Brain microvascular endothelial cell (primary cell): Measurements from ENCODE around the gene MGST1.
A peak's percentile ranks its signal among the peaks of the same experiment; 100 is the strongest.
"Not testable (repeated sequence)": the region's sequence is repeated elsewhere in the genome, so short reads cannot be mapped to it uniquely, and the experiment has no call there.

ENCODE experiments used
- DNase-seq: peaks from one replicate; pipeline ENCODE4 v3.0.0-alpha.2; 2020
- H3K27ac ChIP-seq: fragments of 250-450 bp; sonication (Bioruptor Pico); 2 replicates; pipeline ENCODE4 v1.5.1; 2020; ENCODE audit warnings: mild to moderate bottlenecking, moderate library complexity
- H3K27me3 ChIP-seq: fragments of 250-450 bp; sonication (Bioruptor Pico); replicated peaks from 2 replicates; pipeline ENCODE4 v1.5.1; 2020; ENCODE audit warnings: mild to moderate bottlenecking
- H3K36me3 ChIP-seq: fragments of 250-450 bp; sonication (Bioruptor Pico); replicated peaks from 2 replicates; pipeline ENCODE4 v1.5.1; 2020; ENCODE audit warnings: mild to moderate bottlenecking
- H3K4me3 ChIP-seq: 2 replicates; pipeline ENCODE4 v1.5.1; 2011; ENCODE audit warnings: low read depth, mild to moderate bottlenecking, control low read depth, low read length, moderate library complexity
- in situ Hi-C: cut with HindIII; loops from 2 replicates; pipeline ENCODE4 v1.10.0; 2017; ENCODE audit warnings: low sequenced_read_pairs, low pct_ligation_motif_present
- TF ChIP-seq, protein P1 (sequence below): IDR thresholded peaks from 2 replicates; pipeline ENCODE4 v1.5.1; 2011; ENCODE audit warnings: low read depth, mild to moderate bottlenecking, moderate library complexity, low read length, control low read depth, inconsistent platforms; ENCODE audit errors: missing control alignments

The MGST1 gene

DNA sequence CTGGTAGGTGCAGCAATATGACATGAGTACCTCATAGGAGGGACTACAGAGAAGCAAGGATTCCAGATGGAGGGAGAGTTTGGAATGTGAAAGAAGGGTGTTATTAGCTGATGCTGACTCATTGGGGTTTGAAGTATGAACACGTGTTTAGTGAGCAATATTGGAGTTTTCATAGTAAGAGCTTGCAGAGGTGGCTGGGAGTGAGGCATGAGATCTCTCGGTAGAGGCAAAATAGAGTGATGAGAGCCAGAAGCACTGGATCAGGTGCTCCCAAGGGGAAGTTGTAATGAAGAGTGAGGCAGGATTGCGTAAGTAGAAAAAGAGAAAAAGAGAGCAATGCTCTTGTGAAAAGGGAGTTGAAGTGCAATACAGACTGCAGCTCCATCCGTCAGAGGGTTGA lies 42.1 kb downstream of the MGST1 start:
- Histone ChIP-seq H3K27ac (no peak overlapping the region), H3K27me3 (no peaks in the 10 kb centered on the region), H3K4me3 (no peak overlapping the region), H3K36me3 (no peaks in the 10 kb centered on the region)
- peak; percentile 56 for DNase-seq
- TF ChIP-seq, protein P1, sequence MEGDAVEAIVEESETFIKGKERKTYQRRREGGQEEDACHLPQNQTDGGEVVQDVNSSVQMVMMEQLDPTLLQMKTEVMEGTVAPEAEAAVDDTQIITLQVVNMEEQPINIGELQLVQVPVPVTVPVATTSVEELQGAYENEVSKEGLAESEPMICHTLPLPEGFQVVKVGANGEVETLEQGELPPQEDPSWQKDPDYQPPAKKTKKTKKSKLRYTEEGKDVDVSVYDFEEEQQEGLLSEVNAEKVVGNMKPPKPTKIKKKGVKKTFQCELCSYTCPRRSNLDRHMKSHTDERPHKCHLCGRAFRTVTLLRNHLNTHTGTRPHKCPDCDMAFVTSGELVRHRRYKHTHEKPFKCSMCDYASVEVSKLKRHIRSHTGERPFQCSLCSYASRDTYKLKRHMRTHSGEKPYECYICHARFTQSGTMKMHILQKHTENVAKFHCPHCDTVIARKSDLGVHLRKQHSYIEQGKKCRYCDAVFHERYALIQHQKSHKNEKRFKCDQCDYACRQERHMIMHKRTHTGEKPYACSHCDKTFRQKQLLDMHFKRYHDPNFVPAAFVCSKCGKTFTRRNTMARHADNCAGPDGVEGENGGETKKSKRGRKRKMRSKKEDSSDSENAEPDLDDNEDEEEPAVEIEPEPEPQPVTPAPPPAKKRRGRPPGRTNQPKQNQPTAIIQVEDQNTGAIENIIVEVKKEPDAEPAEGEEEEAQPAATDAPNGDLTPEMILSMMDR: no peak
- in situ Hi-C loops: no loop called here

DNA sequence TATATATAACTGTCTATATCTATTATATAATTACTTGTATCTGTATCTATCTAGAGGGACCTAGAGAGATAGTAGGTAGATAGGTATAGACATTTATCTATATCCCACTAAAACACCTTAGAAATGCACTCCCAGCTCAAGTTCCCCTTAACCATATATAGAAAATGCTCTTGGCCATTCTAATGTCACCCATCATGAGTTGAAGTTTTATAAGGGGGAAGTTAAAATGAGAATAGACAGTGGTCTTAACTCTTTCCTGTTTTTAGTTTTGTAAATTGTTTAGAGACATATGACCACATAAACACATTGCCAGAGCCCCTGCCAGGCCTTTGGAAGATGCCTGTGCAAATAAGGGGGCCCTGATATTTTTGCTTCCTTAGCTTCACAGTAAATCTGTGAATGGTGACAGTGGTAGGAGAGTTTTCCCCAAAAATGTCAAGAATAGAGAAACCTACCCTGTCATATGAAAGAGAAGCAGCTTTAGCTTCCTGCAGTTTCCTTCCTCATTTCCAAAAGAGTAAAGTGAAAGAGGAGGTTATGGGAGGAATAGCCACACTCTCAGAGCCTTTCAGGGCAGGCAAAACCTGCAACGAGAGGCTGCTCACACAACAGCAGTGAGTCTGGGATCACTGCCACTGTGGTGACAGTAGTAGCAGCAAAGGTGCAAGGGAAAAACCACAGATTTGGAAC lies 45.5 kb downstream of the MGST1 start:
- in situ Hi-C loops: no loop called here
- TF ChIP-seq, protein P1: no peak
- no peak overlapping the region for H3K4me3 ChIP-seq
- H3K27ac ChIP-seq: no peak overlapping the region
- no peaks in the 10 kb centered on the region for H3K27me3 ChIP-seq
- no peak for DNase-seq
- no peaks in the 10 kb centered on the region for H3K36me3 ChIP-seq

DNA sequence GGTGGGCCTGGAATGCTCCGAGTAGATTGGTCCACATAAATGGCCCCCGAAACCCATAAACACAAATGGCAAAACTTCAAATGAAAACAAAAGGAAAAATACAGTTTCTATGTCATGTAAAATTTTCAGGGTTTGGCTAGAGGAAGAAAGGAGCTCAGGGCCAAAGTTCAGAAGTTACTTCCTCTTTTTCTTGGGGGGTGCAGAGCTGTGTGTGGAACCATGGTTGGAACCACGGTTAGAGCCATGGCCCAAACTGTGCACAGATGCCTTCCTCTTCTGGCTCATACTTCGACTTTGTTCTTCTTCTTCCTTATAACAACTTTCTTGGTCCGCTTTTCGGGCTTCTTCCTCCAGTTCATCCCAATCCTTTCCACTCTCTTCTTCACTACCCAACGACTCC lies 51.7 kb downstream of the MGST1 start:
- in situ Hi-C loops: no loop called here
- H3K27me3 ChIP-seq: no peaks in the 10 kb centered on the region
- H3K4me3 ChIP-seq: no peak overlapping the region
- no peaks in the 10 kb centered on the region for H3K36me3 ChIP-seq
- DNase-seq: no peak
- H3K27ac ChIP-seq: no peak overlapping the region
- TF ChIP-seq, protein P1: no peak

DNA sequence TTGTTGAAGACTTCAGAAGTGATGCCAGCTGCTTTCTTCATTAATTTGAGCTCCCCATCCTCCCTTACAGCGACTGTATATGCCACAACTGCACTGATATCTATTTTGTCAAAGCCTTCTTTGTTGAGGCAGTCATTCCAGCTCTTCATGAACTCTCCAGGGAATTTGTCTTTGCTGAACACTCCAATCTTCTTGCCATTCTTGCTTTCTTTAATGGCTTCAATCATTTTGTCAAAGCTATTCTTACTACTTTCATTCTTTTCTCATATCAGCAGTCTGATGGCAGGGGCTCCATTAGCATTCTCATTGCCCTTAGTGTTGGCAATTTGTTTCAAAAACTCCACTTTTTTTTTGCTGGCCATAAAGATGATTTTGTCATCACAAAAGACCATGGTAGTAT lies 54.4 kb downstream of the MGST1 start:
- H3K36me3 ChIP-seq, H3K27me3 ChIP-seq, DNase-seq, H3K27ac ChIP-seq, H3K4me3 ChIP-seq, in situ Hi-C loops: not testable (repeated sequence)

DNA sequence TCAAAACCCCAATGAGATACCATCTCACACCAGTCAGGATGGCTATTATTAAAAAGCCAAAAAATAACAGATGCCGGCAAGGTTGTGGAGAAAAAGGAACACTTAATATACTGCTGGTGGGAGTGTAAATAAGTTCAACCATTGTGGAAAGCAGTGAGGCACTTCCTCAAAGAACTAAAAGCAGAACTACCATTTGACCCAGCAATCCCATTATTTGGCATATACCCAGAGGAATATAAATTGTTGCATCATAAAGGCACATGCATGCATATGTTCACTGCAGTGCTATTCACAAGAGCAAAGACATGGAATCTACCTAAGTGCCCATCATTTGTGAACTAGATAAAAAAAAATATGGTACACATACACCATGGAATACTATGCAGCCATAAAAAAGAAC lies 59.9 kb downstream of the MGST1 start:
- Histone ChIP-seq H3K27ac (no peak overlapping the region), H3K4me3 (no peak overlapping the region), H3K36me3 (no peaks in the 10 kb centered on the region), H3K27me3 (no peaks in the 10 kb centered on the region)
- TF ChIP-seq, protein P1: no peak
- in situ Hi-C loops: no loop called here
- DNase-seq: no peak
